ENCODE measurements around the gene AKAP13.
A peak's percentile ranks its signal among the peaks of the same experiment; 100 is the strongest.

The AKAP13 gene

GRCh38 chr15:85388566-85389305 is 8.3 kb downstream of the AKAP13 start:
- DNase-seq, result no peak

DNA sequence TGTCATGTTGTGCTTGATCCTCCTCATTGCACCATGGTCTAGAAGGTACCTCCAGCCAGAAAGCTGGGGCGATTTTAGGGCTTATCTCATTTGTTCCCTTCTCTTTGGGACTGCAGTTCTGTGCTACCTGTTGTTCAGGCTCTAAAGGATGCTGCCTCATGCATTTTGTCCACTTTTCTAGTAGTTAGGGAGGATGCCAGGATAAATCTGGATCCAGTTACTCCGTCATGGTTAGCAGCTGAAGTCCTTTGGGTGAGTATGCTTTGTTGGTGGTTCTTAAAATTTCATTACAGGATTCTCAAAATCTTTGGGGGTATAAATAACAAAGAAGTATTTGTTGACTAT is 8.9 kb downstream of the AKAP13 start:
- DNase-seq, result no peak

DNA sequence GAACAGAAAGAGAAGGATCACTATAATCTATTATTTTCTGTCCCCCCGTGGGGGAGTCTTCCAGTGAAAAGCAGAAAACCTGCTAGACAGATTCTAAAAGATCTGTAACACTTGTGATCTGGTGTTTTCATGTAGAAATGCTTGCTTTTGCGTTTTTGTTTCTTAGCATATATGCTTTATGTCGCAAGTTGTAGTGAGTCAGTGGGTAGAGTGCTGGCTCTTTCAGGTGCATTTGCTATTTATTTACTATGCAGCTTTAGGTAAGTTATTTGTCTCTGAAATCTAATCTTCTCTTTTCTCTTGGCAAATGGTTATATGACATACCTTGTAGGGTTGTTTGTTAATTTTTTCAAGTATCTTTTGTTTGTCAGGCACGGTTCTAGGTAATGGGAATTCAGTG is 9.4 kb downstream of the AKAP13 start:
- DNase-seq, result no peak

- DNase-seq, result no peak
These were observed 12.8 kb downstream of the AKAP13 start for GRCh38 chr15:85393210-85393609.

DNA sequence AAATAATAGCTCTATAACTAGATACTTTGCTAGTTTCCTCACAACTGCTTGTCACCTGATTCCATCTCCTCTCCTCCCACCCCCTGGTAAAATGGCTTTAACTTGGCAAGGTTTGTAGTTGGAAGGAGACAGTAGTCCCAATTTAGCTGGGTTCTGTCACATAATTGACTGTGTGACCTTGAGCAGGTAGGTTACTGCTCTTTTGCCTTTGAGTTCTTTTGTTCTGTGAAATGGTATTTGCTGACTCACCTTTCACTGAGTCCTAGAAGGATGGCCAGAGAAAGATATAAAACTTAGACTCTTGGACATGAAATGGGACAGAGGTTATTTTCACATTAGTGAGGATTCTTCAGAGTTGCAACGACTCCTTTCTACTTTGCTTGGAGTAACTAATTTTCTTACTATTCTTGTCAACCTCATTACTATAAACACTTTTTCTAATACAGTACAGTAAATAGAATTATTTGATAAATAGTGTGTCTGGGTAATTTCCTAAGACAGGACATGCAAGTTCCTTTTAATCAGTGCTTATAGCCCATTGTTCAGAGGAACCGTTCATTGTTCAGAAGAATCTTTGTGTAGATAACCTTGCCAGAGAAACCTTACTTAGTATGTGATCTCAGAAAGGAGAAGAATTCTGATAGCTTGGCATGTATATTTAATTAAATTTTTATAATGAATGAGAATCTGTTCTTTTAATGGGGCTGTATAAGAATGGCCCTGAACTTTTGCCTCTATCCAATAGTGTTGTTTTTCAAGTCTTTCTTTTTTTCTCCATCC is 14.3 kb downstream of the AKAP13 start:
- no peak for DNase-seq

DNA sequence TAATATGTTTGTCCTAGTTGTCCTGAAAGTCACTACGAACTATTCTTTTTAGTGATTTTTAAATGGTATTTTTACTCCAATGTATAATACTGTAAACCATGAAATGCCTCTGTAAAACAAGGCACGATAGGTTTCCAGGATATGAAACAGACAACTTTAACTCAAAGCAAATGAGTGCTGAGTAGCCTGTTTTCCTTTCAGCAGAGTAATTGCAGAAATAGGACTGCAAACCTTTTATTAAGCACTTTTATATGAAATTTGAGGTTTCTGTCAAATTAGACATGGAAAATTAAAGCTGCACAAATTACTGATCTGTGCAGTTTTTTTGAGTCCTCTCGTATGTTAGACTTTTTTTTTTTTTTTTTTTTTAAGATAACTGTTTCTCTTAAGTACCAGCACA is 16.2 kb downstream of the AKAP13 start:
- no peak for DNase-seq

DNA sequence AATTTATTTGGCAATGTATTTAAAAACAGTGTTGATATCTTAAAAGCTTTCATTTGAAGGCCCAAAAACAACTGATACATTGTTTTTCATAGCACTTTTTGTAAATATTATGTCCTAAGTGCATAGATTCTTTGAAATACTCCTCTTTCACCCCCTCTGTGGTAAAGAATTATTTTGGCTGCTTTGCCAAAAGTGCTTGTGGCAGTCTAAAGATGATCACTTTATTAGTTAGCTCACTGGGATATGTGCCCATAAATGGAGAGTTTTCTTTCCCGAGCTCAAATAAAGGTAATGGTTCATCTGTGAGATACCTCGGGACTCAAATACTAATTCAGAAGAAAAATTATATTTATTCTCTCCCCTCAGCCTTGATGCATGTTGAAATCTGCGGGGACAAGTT is 16.7 kb downstream of the AKAP13 start:
- no peak for DNase-seq

GRCh38 chr15:85397926-85398325 is 17.5 kb downstream of the AKAP13 start:
- no peak for DNase-seq

DNA sequence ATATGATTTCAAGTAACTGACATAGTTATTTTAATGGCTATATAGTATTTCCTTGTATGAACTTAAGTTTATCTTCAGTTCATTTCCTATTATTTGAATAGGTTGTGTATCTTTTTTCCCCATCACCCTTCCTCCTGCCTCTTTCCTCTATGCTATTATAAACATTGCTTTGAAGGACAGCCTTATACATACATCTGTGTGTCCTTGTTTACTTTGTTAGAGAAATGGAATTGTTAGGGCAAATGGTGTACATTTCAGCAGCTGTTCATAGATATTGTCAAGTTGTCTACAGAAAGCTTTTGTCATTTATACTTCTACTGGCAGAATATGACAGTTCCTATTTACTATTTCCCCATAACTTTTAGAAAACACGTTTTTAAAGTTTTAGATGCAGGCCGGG is 18.4 kb downstream of the AKAP13 start:
- DNase-seq, result no peak

GRCh38 chr15:85399627-85400026 is 19.2 kb downstream of the AKAP13 start:
- DNase-seq, result no peak

DNA sequence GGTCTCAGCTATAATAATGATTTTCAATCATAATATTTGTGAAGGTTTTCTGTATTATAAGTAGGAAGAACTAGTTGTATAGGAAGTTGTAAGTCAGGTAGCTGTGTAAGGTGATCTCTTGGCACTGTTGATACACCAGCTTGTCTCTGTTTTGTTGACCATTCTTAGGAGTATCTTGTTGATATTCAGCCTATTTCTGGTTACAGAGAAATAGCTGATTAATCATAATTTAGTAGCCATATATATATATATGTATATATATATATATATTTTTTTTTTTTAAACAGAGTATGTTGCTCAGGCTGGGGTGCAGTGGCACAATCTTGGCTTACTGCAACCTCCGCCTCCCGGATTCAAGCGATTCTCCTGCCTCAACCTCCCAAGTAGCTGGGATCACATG is 20.2 kb downstream of the AKAP13 start:
- no peak for DNase-seq

DNA sequence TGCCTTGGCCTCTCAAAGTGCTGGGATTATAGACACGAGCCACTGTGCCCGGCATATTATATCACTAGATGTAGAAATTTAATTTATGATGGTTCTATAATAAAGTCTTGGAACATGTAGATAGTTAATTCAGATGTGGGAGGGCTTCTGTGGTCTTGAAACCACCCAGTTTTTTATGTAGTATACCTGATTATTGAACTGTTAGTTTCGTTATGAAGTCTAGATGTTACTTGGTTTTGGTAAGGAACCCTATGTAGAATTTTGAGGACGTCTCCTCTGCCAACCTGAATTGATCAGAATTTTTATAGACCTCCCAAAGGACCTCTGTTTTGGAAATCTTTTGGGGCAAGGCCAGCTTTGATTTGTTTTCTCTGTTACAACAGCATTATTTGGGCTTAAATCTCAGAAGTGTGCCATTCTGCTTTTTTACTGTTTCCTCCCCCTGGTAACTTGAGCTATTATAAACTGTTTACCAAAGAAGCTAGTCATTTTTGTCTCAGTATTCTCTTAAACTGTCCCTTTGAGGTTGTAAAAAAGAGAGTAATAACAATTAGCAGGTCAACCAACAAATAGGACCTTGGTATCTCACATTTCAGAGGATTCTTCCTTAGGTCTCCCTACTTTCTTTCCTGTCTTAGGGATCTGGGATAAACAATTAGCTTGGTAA is 20.8 kb downstream of the AKAP13 start:
- DNase-seq, result no peak

DNA sequence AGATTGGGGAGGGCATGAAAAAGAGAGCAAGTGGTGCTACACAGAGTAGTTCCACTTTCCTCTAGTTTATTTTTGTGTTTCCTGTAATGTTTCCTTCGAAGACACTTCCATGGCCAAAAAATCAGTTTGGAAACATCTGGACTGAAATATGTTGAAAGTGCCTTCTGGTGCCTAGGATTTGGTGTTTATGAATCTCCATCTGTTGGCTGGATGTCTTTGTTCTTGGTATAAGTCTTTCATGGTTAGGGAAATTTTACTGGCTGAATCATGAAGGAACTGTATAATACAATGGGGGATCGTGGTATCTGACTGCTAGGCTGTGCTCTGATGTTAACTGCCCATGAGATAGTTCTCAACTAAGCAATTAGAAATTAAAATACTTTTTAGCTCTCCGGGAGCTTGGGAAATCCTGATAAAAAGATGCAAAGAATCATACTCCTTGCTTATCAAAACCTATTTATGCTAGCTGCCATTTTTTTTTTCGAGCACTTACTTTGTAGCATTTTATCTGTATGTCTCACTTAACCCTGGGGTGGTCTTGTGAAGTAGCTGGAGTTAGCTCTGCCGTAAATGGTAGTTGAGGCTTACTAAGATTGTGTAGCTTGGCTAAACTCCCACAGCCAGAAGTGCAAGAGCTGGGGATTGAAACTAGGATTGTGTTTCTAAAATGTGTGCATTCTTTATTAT is 21.9 kb downstream of the AKAP13 start:
- DNase-seq, result no peak

GRCh38 chr15:85403745-85404144 is 23.3 kb downstream of the AKAP13 start:
- no peak for DNase-seq

- DNase-seq, result no peak
These were observed 23.9 kb downstream of the AKAP13 start for GRCh38 chr15:85404176-85404917.

GRCh38 chr15:85404918-85405866 is 24.8 kb downstream of the AKAP13 start:
- no peak for DNase-seq

DNA sequence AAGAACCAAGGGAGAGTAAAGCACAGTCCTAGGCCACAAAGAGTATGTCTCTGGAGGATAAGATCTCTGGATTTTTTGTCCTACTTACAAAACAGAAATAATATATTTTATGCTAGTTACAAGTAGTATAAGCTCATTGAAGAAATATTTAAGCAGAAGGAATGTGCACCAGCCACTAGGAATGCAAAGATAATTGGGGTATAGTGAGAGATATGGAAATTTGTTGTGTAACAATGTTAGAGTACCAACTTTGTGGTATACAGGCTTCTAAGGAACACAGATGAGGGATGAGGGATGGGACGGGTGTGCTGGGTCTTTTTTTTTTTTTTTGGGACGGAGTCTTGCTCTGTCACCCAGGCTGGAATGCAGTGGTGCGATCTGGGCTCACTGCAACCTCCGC is 26.5 kb downstream of the AKAP13 start:
- DNase-seq, result no peak

- DNase-seq, result no peak
These were observed 27.2 kb downstream of the AKAP13 start for GRCh38 chr15:85407421-85408269.

- DNase-seq, result peak in 1 of 2 experiments; percentile 11
These were observed 27.9 kb downstream of the AKAP13 start for GRCh38 chr15:85408270-85408746.

DNA sequence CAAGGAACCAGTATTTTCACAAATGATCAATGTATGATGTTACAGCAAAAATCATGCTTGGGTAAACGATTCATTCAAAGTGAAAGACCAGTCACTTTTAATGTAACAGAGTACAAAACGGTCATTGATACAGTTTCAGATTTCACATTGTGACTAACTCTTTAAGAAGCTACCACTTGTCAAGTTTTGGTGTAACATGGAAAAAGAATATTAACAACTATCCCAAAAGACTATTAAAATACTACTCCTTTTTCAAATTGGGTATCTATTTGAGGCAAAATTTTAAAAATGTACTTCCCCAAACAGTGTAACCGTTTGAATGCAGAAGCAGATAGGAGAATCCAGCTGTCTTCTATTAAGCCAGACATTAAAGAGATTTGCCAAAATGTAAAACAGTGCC is 31.7 kb downstream of the AKAP13 start:
- DNase-seq, result no peak

All from NCI-H526 (cell line).